AG10803 (cell line): Measurements from ENCODE around the gene GPSM3.
"Not testable (repeated sequence)": the region's sequence is repeated elsewhere in the genome, so short reads cannot be mapped to it uniquely, and the experiment has no call there.

ENCODE experiments used
- DNase-seq: peaks from one replicate; pipeline ENCODE4 v3.0.0; 2010; ENCODE audit warnings: low read depth
- H3K4me3 ChIP-seq: 2 replicates; pipeline ENCODE4 v1.5.1; 2011; ENCODE audit warnings: mild to moderate bottlenecking, low read length, control low read depth
- TF ChIP-seq, protein P1 (sequence below): conservative IDR thresholded peaks from 2 replicates; pipeline ENCODE4 v1.5.1; 2011; ENCODE audit warnings: mild to moderate bottlenecking, low read length, control low read depth, inconsistent platforms

GPSM3 gene

DNA sequence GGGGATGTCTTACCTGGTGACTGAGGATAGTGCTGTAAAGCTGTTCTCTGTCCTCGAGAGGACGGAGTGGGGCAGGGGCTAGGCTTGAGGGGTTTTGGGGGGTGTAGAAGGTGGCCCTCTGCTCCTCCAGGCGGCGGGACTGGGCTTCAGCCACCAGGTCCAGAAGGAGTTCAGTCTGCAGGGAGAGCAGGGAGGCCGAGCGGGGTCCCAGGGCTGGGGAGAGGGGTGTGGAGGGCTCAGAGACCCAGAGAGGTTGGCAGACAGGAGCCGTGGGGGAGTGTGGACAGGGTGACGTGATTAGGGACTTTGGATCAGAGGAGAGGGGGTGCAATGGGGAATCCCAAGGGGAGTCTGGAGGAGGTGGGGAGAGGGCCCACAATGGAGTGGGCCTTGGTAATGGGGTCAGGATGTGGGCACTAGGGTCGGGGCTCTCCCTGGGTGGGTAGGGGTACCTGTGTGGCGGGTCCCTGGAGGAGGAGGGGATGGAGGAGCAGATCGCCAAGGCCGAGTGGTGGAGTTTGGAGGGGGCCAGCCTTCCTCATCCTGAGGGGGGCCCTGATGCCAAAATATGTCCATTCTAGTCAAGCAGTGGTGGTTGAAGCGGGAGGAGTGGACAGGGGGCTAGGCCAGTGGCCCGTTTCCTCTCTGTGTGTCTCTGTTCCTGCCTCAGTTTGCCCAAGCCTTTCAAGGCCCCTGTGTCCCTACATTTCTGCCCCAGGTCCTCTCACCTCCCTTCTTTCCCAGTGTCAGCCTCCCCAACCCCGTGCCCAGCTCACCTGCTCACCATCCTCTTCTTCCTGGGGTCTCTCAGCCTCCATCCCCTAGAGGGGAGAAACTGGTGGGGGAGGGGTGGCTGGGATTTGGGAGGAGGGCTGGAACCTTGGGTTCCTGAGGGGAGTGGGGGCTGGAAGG lies 491 bp downstream of the GPSM3 start:
- TF ChIP-seq, protein P1, sequence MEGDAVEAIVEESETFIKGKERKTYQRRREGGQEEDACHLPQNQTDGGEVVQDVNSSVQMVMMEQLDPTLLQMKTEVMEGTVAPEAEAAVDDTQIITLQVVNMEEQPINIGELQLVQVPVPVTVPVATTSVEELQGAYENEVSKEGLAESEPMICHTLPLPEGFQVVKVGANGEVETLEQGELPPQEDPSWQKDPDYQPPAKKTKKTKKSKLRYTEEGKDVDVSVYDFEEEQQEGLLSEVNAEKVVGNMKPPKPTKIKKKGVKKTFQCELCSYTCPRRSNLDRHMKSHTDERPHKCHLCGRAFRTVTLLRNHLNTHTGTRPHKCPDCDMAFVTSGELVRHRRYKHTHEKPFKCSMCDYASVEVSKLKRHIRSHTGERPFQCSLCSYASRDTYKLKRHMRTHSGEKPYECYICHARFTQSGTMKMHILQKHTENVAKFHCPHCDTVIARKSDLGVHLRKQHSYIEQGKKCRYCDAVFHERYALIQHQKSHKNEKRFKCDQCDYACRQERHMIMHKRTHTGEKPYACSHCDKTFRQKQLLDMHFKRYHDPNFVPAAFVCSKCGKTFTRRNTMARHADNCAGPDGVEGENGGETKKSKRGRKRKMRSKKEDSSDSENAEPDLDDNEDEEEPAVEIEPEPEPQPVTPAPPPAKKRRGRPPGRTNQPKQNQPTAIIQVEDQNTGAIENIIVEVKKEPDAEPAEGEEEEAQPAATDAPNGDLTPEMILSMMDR, result no peak
- peak overlapping the region; percentile 9; the same call in 1 of the 2 replicates for H3K4me3 ChIP-seq

DNA sequence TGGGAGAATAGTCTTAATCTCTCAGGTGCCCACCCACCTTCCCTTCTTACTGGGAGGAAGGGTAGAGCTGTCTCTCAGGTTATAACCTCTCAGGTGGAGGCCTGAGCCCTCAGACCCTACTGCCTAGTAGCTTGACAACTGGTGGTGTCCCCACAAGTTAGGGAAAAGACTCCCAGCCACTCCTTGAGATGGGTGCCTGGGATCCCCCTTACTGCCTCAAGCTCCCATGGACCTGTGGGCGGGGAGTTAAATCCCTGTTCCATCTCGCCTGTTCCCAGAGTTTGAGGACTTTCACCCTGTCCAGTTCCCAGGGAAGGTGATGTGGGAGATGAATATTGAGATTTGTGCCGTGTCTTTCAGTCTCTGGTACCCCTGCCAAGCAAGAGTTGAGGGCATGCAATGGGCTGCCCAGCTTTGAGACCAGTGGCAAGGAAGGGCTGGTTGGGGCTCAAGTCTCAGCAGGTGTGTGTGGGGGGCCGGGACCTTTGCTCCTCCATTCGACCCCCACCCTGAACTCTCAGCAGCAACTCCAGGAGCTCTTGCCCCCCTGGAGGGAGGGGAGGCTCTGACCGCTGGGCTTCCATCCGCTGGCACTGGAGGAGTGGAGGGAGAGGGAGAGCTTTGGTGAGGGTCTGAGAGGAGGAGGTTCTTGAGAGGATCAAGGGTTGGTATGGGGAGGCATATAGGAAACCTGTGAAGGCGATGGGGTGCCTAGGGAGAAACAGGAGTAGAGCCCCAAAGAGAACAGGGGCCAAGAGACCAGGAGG lies 1.3 kb downstream of the GPSM3 start:
- H3K4me3 ChIP-seq, result no peak overlapping the region
- TF ChIP-seq, protein P1, result no peak
- no peak for DNase-seq

More for the DNA sequence above, 491 bp downstream of the GPSM3 start:
- no peak for DNase-seq

DNA sequence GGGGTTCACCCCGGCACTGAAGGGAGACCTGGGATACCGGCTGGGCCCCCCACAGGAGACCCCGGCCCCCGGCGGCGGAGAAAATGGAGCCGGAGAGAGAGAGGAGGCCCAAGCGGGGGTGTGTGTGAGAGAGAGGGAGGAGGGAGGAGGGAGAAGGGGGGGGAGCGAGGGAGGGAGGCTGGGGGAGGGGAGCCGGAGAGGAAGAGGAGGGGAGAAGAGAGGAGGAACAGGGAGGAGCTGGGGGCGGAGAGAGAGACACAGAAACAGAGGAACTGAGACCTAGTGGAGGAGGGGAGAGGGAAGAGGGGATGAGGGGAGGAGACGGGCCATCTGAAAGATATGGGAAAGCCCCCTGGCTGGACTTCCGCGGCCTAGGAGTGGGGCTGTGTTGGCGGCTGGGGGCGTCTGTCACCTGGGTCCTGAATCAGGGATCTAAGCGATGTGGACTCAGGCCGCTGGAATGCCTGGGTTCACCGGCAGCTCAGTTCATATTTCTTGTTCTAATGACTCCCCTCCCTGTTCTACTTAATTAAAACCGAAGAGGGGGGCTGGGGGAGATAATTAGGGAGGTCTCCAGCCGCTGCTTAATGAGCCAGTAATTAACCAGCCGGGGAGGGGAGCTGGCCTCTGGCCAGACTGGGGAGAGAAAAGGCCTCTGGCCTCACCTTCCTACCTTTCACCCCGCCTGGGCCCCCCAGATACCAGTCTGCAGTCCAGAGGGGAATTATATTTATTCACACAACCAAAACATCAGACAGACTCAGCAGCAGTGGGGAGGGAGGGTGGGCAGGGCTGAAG lies 2.2 kb downstream of the GPSM3 start, which contains the start of gene PBX2:
TSS of gene PBX2 (minus strand) at position 149 of the 798 bp plus-strand sequence. CDS start 287 bp downstream, outside the sequence.
- peak within 1 kb of the TSS; percentile 79 for H3K4me3 ChIP-seq
- DNase-seq, result peak; percentile 90
- TF ChIP-seq, protein P1, result no peak

DNA sequence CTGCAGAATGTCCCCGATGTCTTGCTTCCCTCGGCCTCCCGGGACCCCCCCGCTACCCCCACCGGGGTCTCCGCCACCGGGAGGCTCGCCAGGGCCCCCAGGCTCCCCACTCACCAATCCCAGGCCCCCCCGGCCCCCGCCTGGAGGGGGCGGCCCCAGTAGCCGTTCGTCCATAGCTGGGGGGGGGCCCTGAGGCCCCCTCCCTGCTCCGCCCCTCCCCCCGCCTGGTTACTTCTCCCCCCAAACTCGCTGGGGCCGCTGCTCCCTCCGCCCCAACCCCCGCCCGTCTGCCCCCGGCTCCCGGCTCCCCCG lies 2.7 kb downstream of the GPSM3 start:
- TF ChIP-seq, protein P1, result no peak
- H3K4me3 ChIP-seq, result peak overlapping the region; percentile 79
- DNase-seq, result no peak

DNA sequence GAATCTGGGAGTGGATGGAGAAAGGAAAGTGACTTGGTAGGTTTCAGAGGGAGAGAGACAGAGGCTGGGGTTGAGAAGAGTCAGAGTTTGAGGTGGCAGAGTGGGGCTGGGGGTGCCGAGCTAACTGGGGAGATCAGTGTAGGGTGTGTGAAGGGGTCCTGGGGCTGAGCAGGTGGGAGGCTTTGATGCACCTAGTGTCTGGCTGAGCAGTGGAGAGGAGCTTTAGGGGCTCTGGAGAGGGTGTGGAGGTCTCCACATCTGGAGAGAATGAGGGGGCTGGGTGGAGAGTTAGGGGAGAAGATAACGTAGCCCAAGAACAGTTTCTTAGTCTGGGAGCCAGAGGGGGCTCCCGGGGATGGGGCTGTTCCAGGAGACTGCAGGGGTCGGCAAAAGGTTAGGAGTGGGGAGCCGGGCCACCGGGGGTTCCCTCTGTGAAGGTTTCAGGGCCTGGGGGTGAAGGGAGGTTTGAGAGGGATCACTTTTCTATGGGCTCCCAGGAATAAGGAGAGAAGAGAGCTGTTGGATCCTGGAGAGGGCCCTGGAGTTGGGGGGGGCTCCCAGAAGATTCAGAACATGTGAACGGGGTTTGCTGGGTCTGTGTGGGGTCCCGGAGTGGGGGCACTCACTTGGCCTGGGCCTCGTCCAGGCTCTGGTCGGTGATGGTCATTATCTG lies 3.2 kb downstream of the GPSM3 start:
- TF ChIP-seq, protein P1, result no peak
- peak overlapping the region; percentile 79 for H3K4me3 ChIP-seq
- no peak for DNase-seq

DNA sequence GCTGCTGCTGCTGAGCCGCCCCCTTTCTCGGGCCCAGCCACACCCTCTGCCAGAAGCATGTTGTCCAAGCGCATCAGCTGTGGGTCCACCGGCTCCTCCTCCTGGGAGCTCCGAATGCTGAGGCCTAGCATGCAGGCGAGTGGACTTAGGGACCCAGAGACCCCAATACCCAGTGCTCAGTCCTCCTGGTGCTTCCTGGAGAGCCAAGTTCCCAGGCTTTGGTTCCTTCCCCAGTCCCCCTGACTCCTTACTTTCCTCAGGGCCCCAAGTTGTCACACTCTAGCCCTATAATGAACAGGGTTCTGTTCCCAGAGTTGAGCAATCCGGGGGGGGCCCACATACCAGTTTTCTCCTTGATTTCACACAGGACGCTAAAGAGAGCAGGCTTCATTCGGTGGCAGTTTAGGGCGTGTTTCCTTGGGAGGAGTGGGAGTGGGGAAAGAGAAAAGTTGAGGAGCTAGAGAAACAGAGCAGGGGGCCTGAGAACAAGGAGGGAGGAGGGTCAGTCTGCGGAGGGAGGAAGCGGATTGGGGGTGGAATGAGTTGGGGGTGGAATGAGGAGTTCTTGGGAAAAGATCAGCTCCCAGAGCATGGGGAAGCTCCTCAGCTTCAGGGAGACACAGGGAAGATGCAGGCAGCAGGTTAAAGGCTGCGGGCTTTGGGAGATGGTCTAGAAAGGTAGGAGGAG lies 3.9 kb downstream of the GPSM3 start:
- TF ChIP-seq, protein P1, result no peak; the same call in 1 of the 2 replicates
- H3K4me3 ChIP-seq, result peak overlapping the region; percentile 79
- DNase-seq, result peak; percentile 34

DNA sequence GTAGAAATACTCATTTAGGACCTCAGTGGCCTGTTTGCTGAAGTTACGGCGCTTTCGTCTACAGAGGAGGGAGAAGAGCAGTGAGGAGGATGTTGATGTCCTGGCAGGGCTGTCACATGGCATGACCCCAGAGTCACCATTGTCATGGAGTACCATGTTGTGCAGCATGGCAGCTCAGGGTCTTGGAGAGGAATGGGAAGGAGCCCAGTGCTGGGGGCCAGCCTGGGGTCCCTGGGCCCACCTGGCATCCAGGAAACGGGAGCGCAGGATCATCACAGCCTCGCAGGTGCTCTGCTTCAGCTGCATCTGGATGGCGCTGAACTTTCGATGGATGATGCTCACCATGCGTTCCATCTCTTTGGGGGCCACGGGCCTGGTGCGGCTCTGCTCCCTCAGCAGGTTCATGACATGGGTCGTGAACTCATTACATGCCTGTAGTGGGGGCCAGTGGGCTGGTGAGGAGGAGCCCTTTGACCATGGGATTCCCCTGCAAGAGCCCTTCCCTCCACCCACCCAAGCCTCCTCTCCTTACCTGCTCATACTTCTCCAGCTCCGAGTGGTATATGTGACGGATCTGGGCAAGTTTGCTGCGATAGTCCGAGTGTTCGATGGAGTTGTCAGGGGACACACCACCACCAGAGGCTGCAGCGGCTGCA lies 4.6 kb downstream of the GPSM3 start:
- peak overlapping the region; percentile 79 for H3K4me3 ChIP-seq
- DNase-seq, result not testable (repeated sequence)
